Natural killer cell (primary cell): ENCODE results near the gene GCG. TPM values are rescaled to one million over a fixed set of nuclear protein-coding genes. Genes with fewer than 3 reads are reported as not detected.

Experiments used
- ATAC-seq, 3 donors: fragments of 150-1000 bp in 2 of 3; fragments of 200-7000 bp in 1 of 3; cut with Tn5 transposase; 1 replicate in 1 of 3; 2 replicates in 2 of 3; pipeline ENCODE4 v1.10.0; 2021; ENCODE audit warnings: mild to moderate bottlenecking in 2 of 3, moderate library complexity in 2 of 3
- DNase-seq, 2 donors: peaks; one replicate each; pipeline versions ENCODE4 v3.0.0 to v3.0.0-alpha.2; 2013 to 2021; ENCODE audit warnings: mixed read lengths in 1 of 2
- H3K27ac ChIP-seq: one replicate; pipeline ENCODE4 v1.5.1; 2013; ENCODE audit warnings: mild to moderate bottlenecking, low read length
- H3K27me3 ChIP-seq: one replicate; pipeline ENCODE4 v1.6.1; 2013; ENCODE audit warnings: low read length; ENCODE audit not compliant: control insufficient read depth, insufficient read depth
- H3K36me3 ChIP-seq: one replicate; pipeline ENCODE4 v1.6.1; 2013; ENCODE audit warnings: low read length; ENCODE audit not compliant: control insufficient read depth, insufficient read depth
- H3K4me1 ChIP-seq: one replicate; pipeline ENCODE4 v1.6.1; 2013; ENCODE audit warnings: low read length; ENCODE audit not compliant: control insufficient read depth, insufficient read depth
- H3K4me3 ChIP-seq: one replicate; pipeline ENCODE4 v1.5.1; 2013; ENCODE audit warnings: low read length
- H3K9me3 ChIP-seq: one replicate; pipeline ENCODE4 v1.6.1; 2013; ENCODE audit warnings: low read length; ENCODE audit not compliant: control insufficient read depth, insufficient read depth
- H3K27ac Mint-ChIP-seq, 2 donors: one replicate each; pipeline ENCODE4 v1.8.0; 2022; ENCODE audit warnings: mild to moderate bottlenecking in 2 of 2, mixed read lengths in 2 of 2, moderate library complexity in 1 of 2
- H3K27me3 Mint-ChIP-seq, 2 donors: one replicate each; pipeline ENCODE4 v1.8.0; 2022; ENCODE audit warnings: low read depth in 2 of 2, mixed read lengths in 2 of 2
- H3K36me3 Mint-ChIP-seq: one replicate; pipeline ENCODE4 v1.8.0; 2022; ENCODE audit warnings: mixed read lengths
- H3K4me1 Mint-ChIP-seq, 2 donors: one replicate each; pipeline ENCODE4 v1.8.0; 2022; ENCODE audit warnings: mixed read lengths in 2 of 2
- H3K4me3 Mint-ChIP-seq: one replicate; pipeline ENCODE4 v1.8.0; 2022; ENCODE audit warnings: mild to moderate bottlenecking, moderate library complexity, mixed read lengths
- H3K9me3 Mint-ChIP-seq, 2 donors: one replicate each; pipeline ENCODE4 v1.8.0; 2022; ENCODE audit warnings: mixed read lengths in 2 of 2
- WGBS: methylation state at CpG from one replicate; pipeline ENCODE4 v1.1.7; 2013; ENCODE audit warnings: missing lambda C conversion rate; ENCODE audit not compliant: insufficient coverage; 5-methylcytosine and 5-hydroxymethylcytosine counted together
- intact Hi-C: fragments of 100-400 bp; cut with micrococcal nuclease; formaldehyde crosslinking; loops from one replicate; pipeline ENCODE4 v1.14.2; 2022
- total RNA-seq, 4 donors: library from RNA; stranded (reverse); fragments of 120-200 nt in 1 of 4; gene quantifications; one replicate each; pipeline versions ENCODE4 v1.2.3 to v1.2.4, GENCODE V29; 2013 to 2022
- TF ChIP-seq, protein P1 (sequence below): fragments of 200-600 bp; IDR thresholded peaks from one replicate; pipeline ENCODE4 v1.8.0; 2022; ENCODE audit warnings: antibody characterized with exemption

Gene GCG
- not detected for total RNA-seq
- total RNA-seq (2013), result not detected

DNA sequence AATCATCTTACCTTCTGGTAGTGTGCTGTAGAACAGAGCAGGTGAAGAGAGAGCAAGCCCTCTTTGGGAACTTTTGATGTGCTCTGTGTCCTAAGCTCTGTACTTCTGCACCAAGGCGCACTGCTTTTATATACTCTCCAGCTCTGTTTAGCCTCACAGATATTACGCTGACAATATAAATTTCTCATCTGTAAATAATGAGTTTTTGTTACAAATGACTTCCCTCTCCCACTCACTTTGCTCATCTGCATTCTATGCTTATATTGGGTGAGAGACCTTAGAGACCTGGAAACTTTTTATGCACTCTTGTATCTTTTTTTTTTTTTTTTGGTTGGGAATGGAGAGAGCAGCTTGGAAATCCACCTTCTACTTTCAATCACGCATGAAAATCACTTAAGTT is at the start of gene GCG:
TSS of gene GCG (minus strand) at position 101 of the 400 bp plus-strand sequence. CDS start 3,069 bp downstream, outside the sequence.
- WGBS, result 94% methylated on average over 2 of the region's 3 CpGs
- H3K27ac Mint-ChIP-seq, result no peak within 1 kb of the TSS
- H3K9me3 ChIP-seq, result no peaks in the 10 kb centered on the region
- no peak within 1 kb of the TSS for H3K4me3 ChIP-seq
- ATAC-seq (no peak), DNase-seq (no peak)
- H3K9me3 Mint-ChIP-seq, result no peaks in the 10 kb centered on the region
- H3K4me1 ChIP-seq, result no peaks in the 10 kb centered on the region
- no peaks in the 10 kb centered on the region for H3K36me3 ChIP-seq
- intact Hi-C loops, result no loop called here
- H3K36me3 Mint-ChIP-seq, result no peaks in the 10 kb centered on the region
- TF ChIP-seq, protein P1, sequence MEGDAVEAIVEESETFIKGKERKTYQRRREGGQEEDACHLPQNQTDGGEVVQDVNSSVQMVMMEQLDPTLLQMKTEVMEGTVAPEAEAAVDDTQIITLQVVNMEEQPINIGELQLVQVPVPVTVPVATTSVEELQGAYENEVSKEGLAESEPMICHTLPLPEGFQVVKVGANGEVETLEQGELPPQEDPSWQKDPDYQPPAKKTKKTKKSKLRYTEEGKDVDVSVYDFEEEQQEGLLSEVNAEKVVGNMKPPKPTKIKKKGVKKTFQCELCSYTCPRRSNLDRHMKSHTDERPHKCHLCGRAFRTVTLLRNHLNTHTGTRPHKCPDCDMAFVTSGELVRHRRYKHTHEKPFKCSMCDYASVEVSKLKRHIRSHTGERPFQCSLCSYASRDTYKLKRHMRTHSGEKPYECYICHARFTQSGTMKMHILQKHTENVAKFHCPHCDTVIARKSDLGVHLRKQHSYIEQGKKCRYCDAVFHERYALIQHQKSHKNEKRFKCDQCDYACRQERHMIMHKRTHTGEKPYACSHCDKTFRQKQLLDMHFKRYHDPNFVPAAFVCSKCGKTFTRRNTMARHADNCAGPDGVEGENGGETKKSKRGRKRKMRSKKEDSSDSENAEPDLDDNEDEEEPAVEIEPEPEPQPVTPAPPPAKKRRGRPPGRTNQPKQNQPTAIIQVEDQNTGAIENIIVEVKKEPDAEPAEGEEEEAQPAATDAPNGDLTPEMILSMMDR, result no peak
- peaks cover 19 to 53% of the 10 kb centered on the region in 2 donors for H3K27me3 Mint-ChIP-seq
- H3K27me3 ChIP-seq, result peaks cover 11% of the 10 kb centered on the region
- peaks cover 6% of the 10 kb centered on the region in 2 donors for H3K4me1 Mint-ChIP-seq
- H3K4me3 Mint-ChIP-seq, result no peak within 1 kb of the TSS
- H3K27ac ChIP-seq, result no peak within 1 kb of the TSS

DNA sequence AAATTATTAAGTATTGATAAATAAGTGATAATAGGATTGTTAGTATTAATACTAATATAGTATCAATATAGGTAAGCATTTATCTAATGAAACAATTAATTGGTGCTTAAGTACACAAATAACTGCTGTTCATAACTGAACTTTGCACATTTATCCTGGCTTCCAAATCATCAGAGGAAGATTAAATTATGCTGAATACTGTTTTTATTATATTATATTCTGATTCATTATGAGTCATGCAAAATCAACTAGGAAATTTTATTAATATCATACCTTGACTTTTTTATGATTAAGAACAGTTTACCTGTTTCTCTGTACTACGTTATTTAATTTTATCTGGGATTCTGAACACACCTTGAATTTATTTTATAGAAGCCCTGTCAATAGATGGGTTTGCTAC is 48.6 kb upstream of the GCG start:
- intact Hi-C loops, result no loop called here
- Mint-ChIP-seq H3K4me3 (no peak overlapping the region), H3K27ac (no peak overlapping the region), H3K4me1 (no peaks in the 10 kb centered on the region), H3K27me3 (peaks cover 10 to 27% of the 10 kb centered on the region in 2 donors), H3K9me3 (no peaks in the 10 kb centered on the region), H3K36me3 (no peaks in the 10 kb centered on the region)
- WGBS, result no CpG with 5 or more reads among the region's 1 CpG
- Histone ChIP-seq H3K4me1 (no peaks in the 10 kb centered on the region), H3K36me3 (no peaks in the 10 kb centered on the region), H3K9me3 (no peaks in the 10 kb centered on the region), H3K4me3 (no peak overlapping the region), H3K27ac (no peak overlapping the region), H3K27me3 (no peaks in the 10 kb centered on the region)
- TF ChIP-seq, protein P1, result no peak
- ATAC-seq (no peak), DNase-seq (no peak)

DNA sequence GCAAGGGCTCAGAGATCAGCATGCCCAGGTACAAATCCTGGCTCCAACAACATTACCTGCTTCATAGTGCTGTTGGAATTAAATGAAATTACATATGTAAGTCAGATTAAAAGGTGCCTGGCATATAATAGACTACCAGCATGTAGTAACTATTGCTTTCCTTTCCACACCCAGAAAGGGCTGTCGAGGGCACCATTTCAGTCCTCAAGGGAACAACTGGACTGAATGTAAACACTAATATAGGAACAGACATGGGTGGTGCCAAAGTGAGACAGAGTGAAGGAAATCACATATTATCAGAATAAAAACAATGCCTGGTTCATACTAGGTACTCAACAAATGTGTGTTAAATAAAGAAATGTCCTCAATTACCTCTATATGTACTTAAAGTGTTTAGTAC is 47.9 kb upstream of the GCG start:
- ATAC-seq (no peak), DNase-seq (no peak)
- Mint-ChIP-seq H3K9me3 (no peaks in the 10 kb centered on the region), H3K36me3 (no peaks in the 10 kb centered on the region), H3K27me3 (peaks cover 13 to 27% of the 10 kb centered on the region in 2 donors), H3K4me3 (no peak overlapping the region), H3K4me1 (no peaks in the 10 kb centered on the region), H3K27ac (no peak overlapping the region)
- intact Hi-C loops, result no loop called here
- Histone ChIP-seq H3K9me3 (no peaks in the 10 kb centered on the region), H3K4me3 (no peak overlapping the region), H3K36me3 (no peaks in the 10 kb centered on the region), H3K27ac (no peak overlapping the region), H3K27me3 (no peaks in the 10 kb centered on the region), H3K4me1 (no peaks in the 10 kb centered on the region)
- 100% methylated on average over 1 of the region's 1 CpG for WGBS
- TF ChIP-seq, protein P1, result no peak

DNA sequence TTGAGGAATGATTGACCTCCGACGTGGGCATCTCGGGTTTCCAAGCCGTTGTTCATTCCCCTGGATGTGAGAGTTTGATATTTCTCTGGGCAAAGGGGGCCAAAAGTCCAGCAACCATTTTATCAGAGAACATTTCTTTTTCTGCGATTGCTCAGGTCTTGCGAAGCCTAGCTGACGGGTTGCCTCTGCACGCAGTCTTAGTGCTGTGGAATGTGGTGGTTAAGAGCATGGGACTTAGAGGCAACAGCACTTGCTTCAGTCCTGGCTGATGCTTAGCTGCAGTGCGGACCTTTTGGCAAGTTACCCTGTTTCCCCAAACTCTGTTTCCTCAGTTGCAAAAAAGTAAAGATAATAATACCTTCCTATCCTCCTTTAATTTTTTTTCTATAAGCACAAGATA is 46.2 kb upstream of the GCG start:
- ATAC-seq, result no peak
- no peak overlapping the region for H3K27ac Mint-ChIP-seq
- Histone ChIP-seq H3K27me3 (no peaks in the 10 kb centered on the region), H3K9me3 (no peaks in the 10 kb centered on the region), H3K27ac (no peak overlapping the region), H3K4me1 (no peaks in the 10 kb centered on the region), H3K4me3 (no peak overlapping the region), H3K36me3 (no peaks in the 10 kb centered on the region)
- no peak overlapping the region for H3K4me3 Mint-ChIP-seq
- peaks cover 9 to 16% of the 10 kb centered on the region in 2 donors for H3K27me3 Mint-ChIP-seq
- no peaks in the 10 kb centered on the region for H3K9me3 Mint-ChIP-seq
- no peak for DNase-seq
- WGBS, result 85% methylated on average over 9 of the region's 9 CpGs
- TF ChIP-seq, protein P1, result no peak
- no peaks in the 10 kb centered on the region for H3K4me1 Mint-ChIP-seq
- H3K36me3 Mint-ChIP-seq, result no peaks in the 10 kb centered on the region
- intact Hi-C loops, result no loop called here
